Fibroblast of lung (primary cell): ENCODE data around the gene TMEM8B.

ENCODE experiments used
- EZH2 ChIP-seq: IDR thresholded peaks from 2 replicates; pipeline ENCODE4 v1.5.1; 2012; ENCODE audit warnings: low read length, control low read depth, mild to moderate bottlenecking; ENCODE audit errors: missing control alignments
- TF ChIP-seq, protein P1 (sequence below), 2 donors: IDR thresholded peaks in 1 of 2; conservative IDR thresholded peaks in 1 of 2; 1 replicate in 1 of 2; 2 replicates in 1 of 2; pipeline ENCODE4 v1.5.1; 2011 to 2012; ENCODE audit warnings: low read length in 2 of 2, control low read depth in 1 of 2, inconsistent platforms in 1 of 2, low read depth in 1 of 2, mild to moderate bottlenecking in 1 of 2

DNA sequence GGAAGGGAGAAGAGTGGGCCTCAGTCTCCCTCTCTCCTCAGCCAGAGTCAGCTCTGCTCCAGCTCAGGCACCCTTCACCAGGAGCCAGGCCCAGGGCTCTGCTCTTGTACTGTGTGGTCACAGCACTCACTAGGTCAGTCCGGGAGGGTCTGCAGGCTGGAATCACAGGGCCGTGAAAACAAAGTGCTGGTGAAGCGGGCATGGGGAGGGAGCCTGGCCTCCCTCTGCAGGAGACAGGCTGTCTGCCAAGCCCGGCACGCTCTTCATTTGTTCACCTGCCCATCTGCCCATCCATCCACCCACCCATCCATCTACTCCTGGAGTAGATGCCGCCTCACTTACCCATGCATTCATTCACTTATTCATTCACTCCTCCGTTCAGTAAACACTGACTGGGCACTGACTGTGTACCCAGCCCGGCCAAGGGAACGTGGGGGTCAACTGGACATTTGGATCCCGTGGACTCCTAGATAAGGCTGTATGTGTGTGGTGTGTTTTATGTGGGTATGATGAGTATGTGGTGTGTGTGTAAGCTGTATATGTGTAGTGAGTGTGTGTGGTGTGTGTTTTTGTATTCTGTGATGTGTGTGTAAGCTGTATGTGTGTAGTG, 83.9 kb downstream of the TMEM8B start:
- TF ChIP-seq, protein P1, sequence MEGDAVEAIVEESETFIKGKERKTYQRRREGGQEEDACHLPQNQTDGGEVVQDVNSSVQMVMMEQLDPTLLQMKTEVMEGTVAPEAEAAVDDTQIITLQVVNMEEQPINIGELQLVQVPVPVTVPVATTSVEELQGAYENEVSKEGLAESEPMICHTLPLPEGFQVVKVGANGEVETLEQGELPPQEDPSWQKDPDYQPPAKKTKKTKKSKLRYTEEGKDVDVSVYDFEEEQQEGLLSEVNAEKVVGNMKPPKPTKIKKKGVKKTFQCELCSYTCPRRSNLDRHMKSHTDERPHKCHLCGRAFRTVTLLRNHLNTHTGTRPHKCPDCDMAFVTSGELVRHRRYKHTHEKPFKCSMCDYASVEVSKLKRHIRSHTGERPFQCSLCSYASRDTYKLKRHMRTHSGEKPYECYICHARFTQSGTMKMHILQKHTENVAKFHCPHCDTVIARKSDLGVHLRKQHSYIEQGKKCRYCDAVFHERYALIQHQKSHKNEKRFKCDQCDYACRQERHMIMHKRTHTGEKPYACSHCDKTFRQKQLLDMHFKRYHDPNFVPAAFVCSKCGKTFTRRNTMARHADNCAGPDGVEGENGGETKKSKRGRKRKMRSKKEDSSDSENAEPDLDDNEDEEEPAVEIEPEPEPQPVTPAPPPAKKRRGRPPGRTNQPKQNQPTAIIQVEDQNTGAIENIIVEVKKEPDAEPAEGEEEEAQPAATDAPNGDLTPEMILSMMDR (conservative IDR thresholded peaks at IDR 0.05 in 1 of 2, IDR thresholded peaks at IDR 0.05 in 1 of 2; ENCODE audit: low read depth in 1 of 2, low read length in 2 of 2) = no peak
- no peak for TF ChIP-seq EZH2
